NT2/D1 (cell line): ENCODE results near the gene PNMA1.

Source experiments
- DNase-seq: peaks from one replicate; pipeline ENCODE4 v3.0.0-alpha.2; 2011; ENCODE audit warnings: low read depth, low spot score
- H3K27me3 ChIP-seq: 2 replicates; pipeline ENCODE4 v1.6.0; 2011; ENCODE audit warnings: mild to moderate bottlenecking; ENCODE audit not compliant: insufficient read length, insufficient read depth
- H3K36me3 ChIP-seq: 2 replicates; pipeline ENCODE4 v1.6.1; 2011; ENCODE audit warnings: mild to moderate bottlenecking, low read length, mixed read lengths; ENCODE audit not compliant: insufficient read depth, insufficient read length
- H3K4me1 ChIP-seq: 2 replicates; pipeline ENCODE4 v1.5.1; 2011; ENCODE audit not compliant: insufficient read depth, insufficient read length
- H3K4me3 ChIP-seq: 2 replicates; pipeline ENCODE4 v1.5.1; 2011; ENCODE audit warnings: low read depth; ENCODE audit not compliant: insufficient read length
- H3K9ac ChIP-seq: 2 replicates; pipeline ENCODE4 v1.6.0; 2011; ENCODE audit warnings: low read depth; ENCODE audit not compliant: insufficient read length
- H3K9me3 ChIP-seq: 2 replicates; pipeline ENCODE4 v1.5.1; 2011; ENCODE audit warnings: mild to moderate bottlenecking, low read length; ENCODE audit not compliant: insufficient read depth
- SUZ12 ChIP-seq: IDR thresholded peaks from 2 replicates; pipeline ENCODE4 v1.6.1; 2011; ENCODE audit not compliant: insufficient read length, insufficient read depth; ENCODE audit errors: extremely low read depth
- YY1 ChIP-seq: IDR thresholded peaks from 2 replicates; pipeline ENCODE4 v1.6.1; 2011; ENCODE audit not compliant: insufficient read length, insufficient read depth
- ZNF274 ChIP-seq: IDR thresholded peaks from 2 replicates; pipeline ENCODE4 v1.6.1; 2011; ENCODE audit warnings: mild to moderate bottlenecking, low read depth, low read length

The PNMA1 gene

DNA sequence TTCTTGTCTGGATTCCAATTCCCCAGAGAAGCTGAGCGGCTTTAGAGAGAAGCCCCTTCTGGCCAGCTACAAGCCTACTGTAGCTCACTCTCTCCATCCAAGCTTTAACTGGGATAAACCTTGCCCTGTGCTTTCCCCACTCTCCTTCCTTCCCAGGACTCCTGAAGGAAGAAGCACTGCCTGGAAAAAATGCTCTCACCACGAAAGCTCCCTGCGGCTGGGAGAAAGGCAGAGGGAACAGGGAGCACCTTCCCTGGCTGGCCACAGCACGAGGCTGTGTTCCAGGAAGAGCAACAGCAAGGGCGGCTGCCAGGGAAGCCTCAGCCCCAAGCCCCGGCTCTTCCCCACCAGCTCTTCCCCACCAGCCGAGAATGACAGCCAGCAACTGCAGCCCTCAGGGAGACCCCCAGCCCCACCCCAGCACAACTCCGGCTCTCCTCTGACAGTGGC lies 40.8 kb upstream of the PNMA1 start:
- TF ChIP-seq SUZ12, result no peak
- no peaks in the 10 kb centered on the region for H3K9me3 ChIP-seq
- peaks cover 22% of the 10 kb centered on the region for H3K4me1 ChIP-seq
- H3K36me3 ChIP-seq, result peaks cover 3% of the 10 kb centered on the region
- no peak overlapping the region for H3K4me3 ChIP-seq
- peaks cover 6% of the 10 kb centered on the region for H3K27me3 ChIP-seq
- H3K9ac ChIP-seq, result no peak overlapping the region
- DNase-seq, result no peak

- peaks cover 6% of the 10 kb centered on the region for H3K27me3 ChIP-seq
- no peaks in the 10 kb centered on the region for H3K9me3 ChIP-seq
- peaks cover 22% of the 10 kb centered on the region for H3K4me1 ChIP-seq
- peaks cover 3% of the 10 kb centered on the region for H3K36me3 ChIP-seq
- DNase-seq, result no peak
- no peak overlapping the region for H3K4me3 ChIP-seq
- no peak overlapping the region for H3K9ac ChIP-seq
- TF ChIP-seq SUZ12, result no peak
- TF ChIP-seq YY1, result no peak
- no peak for TF ChIP-seq ZNF274
Measured at GRCh38 chr14:73753887-73754795, 40.0 kb upstream of the PNMA1 start.

DNA sequence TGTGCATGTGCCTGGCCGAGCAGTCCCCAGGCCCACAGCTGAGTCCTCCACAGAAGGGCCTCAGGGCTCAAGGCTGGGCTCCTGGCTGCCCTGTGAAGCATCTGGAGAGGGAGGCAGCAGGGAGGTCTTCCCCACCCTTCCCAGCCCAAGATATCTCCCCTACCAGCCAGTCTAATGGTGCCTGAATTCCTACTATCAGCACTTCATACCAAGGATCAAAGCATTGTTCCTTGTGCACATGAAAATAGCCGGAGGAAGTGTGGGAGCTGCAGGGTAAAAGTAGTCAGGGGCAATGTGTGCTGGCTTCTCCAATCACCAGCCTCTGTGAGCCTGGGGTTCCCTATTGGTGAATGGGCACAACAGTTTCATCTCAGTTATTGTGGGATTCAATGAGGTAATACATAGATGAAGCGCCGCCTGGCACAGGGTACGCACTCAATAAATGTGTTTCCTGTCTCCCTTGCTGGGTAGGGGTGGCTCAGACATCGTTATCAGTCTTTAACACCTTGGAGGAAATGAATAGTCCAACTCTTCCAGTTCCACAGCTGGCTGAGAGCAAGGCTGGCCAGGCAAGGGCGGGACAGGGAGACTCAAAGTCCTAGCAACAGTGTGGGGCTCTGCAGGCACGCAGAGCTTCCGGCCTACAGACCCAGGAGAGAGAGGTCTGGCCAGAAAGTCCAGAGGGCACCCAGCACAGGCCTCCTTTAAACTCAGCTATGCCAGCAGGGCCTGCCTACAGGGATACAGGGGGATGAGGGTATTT lies 39.1 kb upstream of the PNMA1 start:
- H3K4me3 ChIP-seq, result no peak overlapping the region
- no peak overlapping the region for H3K9ac ChIP-seq

GRCh38 chr14:73752297-73752992 lies 38.3 kb upstream of the PNMA1 start:
- no peak for TF ChIP-seq YY1
- no peak for TF ChIP-seq SUZ12
- TF ChIP-seq ZNF274, result no peak
- Histone ChIP-seq H3K9ac (no peak overlapping the region), H3K9me3 (no peaks in the 10 kb centered on the region), H3K4me1 (peaks cover 24% of the 10 kb centered on the region), H3K36me3 (peaks cover 3% of the 10 kb centered on the region), H3K27me3 (no peaks in the 10 kb centered on the region), H3K4me3 (no peak overlapping the region)
- DNase-seq, result no peak

More for the DNA sequence above, 39.1 kb upstream of the PNMA1 start:
- TF ChIP-seq YY1, result no peak
- TF ChIP-seq SUZ12, result no peak
- no peak for TF ChIP-seq ZNF274
- Histone ChIP-seq H3K4me1 (peaks cover 22% of the 10 kb centered on the region), H3K9me3 (no peaks in the 10 kb centered on the region), H3K36me3 (peaks cover 3% of the 10 kb centered on the region), H3K27me3 (no peaks in the 10 kb centered on the region)
- DNase-seq, result no peak

GRCh38 chr14:73751157-73751691 lies 37.0 kb upstream of the PNMA1 start:
- peaks cover 26% of the 10 kb centered on the region for H3K4me1 ChIP-seq
- TF ChIP-seq SUZ12, result no peak
- H3K27me3 ChIP-seq, result no peaks in the 10 kb centered on the region
- H3K4me3 ChIP-seq, result no peak overlapping the region
- no peak for DNase-seq
- H3K9me3 ChIP-seq, result no peaks in the 10 kb centered on the region
- peaks cover 3% of the 10 kb centered on the region for H3K36me3 ChIP-seq
- no peak overlapping the region for H3K9ac ChIP-seq

DNA sequence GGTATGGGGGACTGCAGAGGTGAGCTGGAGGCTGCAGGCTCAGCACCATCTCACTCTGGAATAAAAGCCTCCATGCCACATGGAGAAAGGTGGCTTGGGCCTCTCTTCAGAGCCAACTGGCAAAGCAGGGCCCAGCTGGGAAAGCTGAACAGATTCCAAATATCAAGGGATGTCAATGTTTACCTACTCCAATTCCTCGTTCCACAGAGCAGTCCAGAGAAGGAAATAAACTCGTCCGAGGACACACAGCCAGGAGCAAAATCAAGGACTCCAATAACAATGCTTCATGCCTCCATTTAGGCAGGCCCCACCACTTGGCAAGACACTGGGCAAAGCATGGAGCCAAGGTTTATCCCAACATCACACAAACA lies 36.3 kb upstream of the PNMA1 start:
- H3K4me3 ChIP-seq, result no peak overlapping the region
- H3K9me3 ChIP-seq, result no peaks in the 10 kb centered on the region
- peaks cover 3% of the 10 kb centered on the region for H3K36me3 ChIP-seq
- TF ChIP-seq YY1, result no peak
- TF ChIP-seq ZNF274, result no peak
- no peak for TF ChIP-seq SUZ12
- DNase-seq, result no peak
- H3K4me1 ChIP-seq, result peaks cover 25% of the 10 kb centered on the region
- H3K27me3 ChIP-seq, result no peaks in the 10 kb centered on the region
- H3K9ac ChIP-seq, result no peak overlapping the region
